Measurements from ENCODE around the gene SLC18A3. TPM values are rescaled to one million over a fixed set of nuclear protein-coding genes. Genes with fewer than 3 reads are reported as not detected.
A peak's percentile ranks its signal among the peaks of the same experiment; 100 is the strongest.

The SLC18A3 gene
- total RNA-seq, 1 experiment from 2014 or later: not detected

DNA sequence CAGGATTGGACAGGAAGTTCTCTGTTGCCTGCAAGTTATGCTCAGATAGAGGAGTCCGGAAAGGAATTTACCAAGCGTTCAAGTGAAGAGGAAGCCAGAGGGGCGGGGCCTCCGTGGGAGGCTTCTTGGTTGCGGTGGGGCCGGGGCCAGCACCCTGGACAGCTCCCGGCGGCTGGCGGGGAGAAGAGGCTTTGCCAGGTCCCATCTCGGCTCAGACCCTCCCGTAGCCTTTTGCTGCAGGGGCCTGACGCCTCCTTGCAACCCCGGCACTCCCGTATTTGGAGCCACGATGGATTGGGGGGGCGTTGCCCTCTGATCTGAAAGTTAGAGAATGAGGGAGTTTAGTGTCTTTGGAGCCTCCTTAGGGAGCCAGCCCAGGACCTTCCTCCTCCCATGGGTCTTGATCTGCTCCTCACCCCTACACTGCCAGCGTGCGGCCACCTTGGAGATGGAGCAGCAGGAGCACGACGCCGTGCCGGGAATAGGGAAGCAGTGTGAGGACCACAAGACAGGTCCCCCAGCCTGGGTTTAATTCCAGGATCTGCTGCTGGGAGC, 3.1 kb upstream of the SLC18A3 start:
- Histone ChIP-seq H3K9ac (ENCODE audit: low read length) (no peak overlapping the region), H3K79me2 (ENCODE audit: insufficient read depth, low read length) (no peaks in the 10 kb centered on the region), H3K9me2 (ENCODE audit: insufficient read depth) (no peaks in the 10 kb centered on the region), H3K27ac (ENCODE audit: low read depth, low read length) (no peak overlapping the region), H3K4me2 (ENCODE audit: low read length) (no peak overlapping the region), H3K4me1 (ENCODE audit: control insufficient read depth in 1 of 2, insufficient read depth in 2 of 2, low read length in 2 of 2) (no peaks in the 10 kb centered on the region), H3K4me3 (replicated peaks in 1 of 2; ENCODE audit: low read depth in 1 of 2, low read length in 2 of 2) (no peak overlapping the region), H2AFZ (ENCODE audit: low read depth, low read length, poor library complexity, severe bottlenecking) (no peak overlapping the region), H3K36me3 (ENCODE audit: control insufficient read depth in 1 of 2, insufficient read depth in 2 of 2, low read length in 2 of 2) (no peaks in the 10 kb centered on the region), H3K9me3 (ENCODE audit: control insufficient read depth in 1 of 2, insufficient read depth in 1 of 2, low read depth in 1 of 2, low read length in 2 of 2) (no peaks in the 10 kb centered on the region), H4K20me1 (ENCODE audit: insufficient read depth) (no peaks in the 10 kb centered on the region), H3K27me3 (ENCODE audit: insufficient read depth, low read length) (peaks cover 27% of the 10 kb centered on the region)
- TF ChIP-seq EGR1 (IDR thresholded peaks at IDR 0.05; ENCODE audit: low read depth): no peak
- TF ChIP-seq, protein P1, sequence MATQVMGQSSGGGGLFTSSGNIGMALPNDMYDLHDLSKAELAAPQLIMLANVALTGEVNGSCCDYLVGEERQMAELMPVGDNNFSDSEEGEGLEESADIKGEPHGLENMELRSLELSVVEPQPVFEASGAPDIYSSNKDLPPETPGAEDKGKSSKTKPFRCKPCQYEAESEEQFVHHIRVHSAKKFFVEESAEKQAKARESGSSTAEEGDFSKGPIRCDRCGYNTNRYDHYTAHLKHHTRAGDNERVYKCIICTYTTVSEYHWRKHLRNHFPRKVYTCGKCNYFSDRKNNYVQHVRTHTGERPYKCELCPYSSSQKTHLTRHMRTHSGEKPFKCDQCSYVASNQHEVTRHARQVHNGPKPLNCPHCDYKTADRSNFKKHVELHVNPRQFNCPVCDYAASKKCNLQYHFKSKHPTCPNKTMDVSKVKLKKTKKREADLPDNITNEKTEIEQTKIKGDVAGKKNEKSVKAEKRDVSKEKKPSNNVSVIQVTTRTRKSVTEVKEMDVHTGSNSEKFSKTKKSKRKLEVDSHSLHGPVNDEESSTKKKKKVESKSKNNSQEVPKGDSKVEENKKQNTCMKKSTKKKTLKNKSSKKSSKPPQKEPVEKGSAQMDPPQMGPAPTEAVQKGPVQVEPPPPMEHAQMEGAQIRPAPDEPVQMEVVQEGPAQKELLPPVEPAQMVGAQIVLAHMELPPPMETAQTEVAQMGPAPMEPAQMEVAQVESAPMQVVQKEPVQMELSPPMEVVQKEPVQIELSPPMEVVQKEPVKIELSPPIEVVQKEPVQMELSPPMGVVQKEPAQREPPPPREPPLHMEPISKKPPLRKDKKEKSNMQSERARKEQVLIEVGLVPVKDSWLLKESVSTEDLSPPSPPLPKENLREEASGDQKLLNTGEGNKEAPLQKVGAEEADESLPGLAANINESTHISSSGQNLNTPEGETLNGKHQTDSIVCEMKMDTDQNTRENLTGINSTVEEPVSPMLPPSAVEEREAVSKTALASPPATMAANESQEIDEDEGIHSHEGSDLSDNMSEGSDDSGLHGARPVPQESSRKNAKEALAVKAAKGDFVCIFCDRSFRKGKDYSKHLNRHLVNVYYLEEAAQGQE (IDR thresholded peaks at IDR 0.05; ENCODE audit: low read depth): peak; percentile 93
- ATAC-seq (peak; percentile 88), DNase-seq (ENCODE audit: low read depth, low spot score) (no peak)
- ChIA-PET RAD21 (ENCODE audit: low non-redundant PET in 1 of 2, low total read pairs in 2 of 2, uncharacterized antibody in 2 of 2, unreplicated experiment in 2 of 2) (no interaction called here), CTCF (no interaction called here), POLR2A (no interaction called here)
- no TSS peak for BruUV-seq (replicated peaks)
- intact Hi-C loops (cut with micrococcal nuclease): loop anchor here (5.0 kb wide), 1 partner anchor 155 kb away; the partner anchor contains the start of gene OGDHL

DNA sequence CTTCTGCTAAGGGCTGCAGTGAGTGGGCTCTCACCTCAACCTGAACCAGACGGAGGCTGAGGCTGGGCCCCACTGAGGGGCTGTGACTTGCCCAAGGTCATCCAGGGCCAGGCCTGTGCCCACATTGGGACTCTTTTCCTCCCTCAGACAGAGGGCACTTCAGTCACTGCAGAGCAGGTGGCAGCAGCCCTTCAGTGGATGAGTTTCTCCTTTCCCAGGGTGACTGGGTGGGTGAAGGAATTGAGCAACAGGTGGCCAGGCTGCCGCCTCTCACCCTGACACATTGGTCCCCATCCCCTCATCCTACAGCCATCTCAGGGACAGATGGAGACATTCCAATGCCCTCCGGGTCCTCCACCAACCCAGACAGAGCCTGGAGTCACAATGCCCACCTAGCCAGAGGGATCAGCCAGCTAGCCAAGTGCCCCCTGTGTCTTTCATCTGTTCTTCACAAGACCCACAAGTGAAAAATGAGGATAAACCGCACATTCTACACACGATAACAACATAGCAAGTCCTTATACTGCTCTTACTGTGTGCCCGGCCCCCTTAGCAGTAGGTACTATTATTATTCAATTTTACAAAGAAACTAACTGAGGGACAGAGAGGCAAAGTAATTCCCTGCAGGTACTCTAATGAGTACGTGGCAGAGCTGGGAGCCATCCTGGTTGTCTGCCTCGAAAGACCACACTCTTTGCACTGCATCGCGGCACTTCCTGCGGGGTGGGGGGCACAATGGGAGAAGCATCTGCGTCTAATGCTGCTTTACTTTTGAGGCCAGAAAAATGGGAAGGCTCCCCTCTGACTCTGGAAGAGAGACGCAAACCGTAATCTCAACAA, 1.7 kb upstream of the SLC18A3 start:
- POLR2A ChIA-PET: no interaction called here
- ATAC-seq: no peak

More for the DNA sequence above, 1.7 kb upstream of the SLC18A3 start:
- H3K4me2 ChIP-seq (ENCODE audit: low read length): no peak overlapping the region
- peaks cover 14% of the 10 kb centered on the region for H3K27me3 ChIP-seq (ENCODE audit: insufficient read depth, low read length)
- TF ChIP-seq POLR2A (IDR thresholded peaks at IDR 0.05; ENCODE audit: borderline replicate concordance, extremely low read depth, insufficient read depth, insufficient read length) (no peak), SP1 (IDR thresholded peaks at IDR 0.05; ENCODE audit: low read depth) (no peak), EGR1 (IDR thresholded peaks at IDR 0.05; ENCODE audit: low read depth) (no peak), ZFX (IDR thresholded peaks at IDR 0.05) (no peak)
- H3K4me1 ChIP-seq (ENCODE audit: control insufficient read depth in 1 of 2, insufficient read depth in 2 of 2, low read length in 2 of 2): peaks cover 0 to 3% of the 10 kb centered on the region in 2 experiments; a peak in 2 of 4 replicates
- H3K9me2 ChIP-seq (ENCODE audit: insufficient read depth): no peaks in the 10 kb centered on the region
- H3K9me3 ChIP-seq (ENCODE audit: control insufficient read depth in 1 of 2, insufficient read depth in 1 of 2, low read depth in 1 of 2, low read length in 2 of 2): no peaks in the 10 kb centered on the region
- no peaks in the 10 kb centered on the region for H4K20me1 ChIP-seq (ENCODE audit: insufficient read depth)
- no peak overlapping the region for H3K27ac ChIP-seq (ENCODE audit: low read depth, low read length)
- H2AFZ ChIP-seq (ENCODE audit: low read depth, low read length, poor library complexity, severe bottlenecking): no peak overlapping the region
- H3K4me3 ChIP-seq (replicated peaks in 1 of 2; ENCODE audit: low read depth in 1 of 2, low read length in 2 of 2): no peak overlapping the region
- ChIA-PET RAD21 (ENCODE audit: low non-redundant PET in 1 of 2, low total read pairs in 2 of 2, uncharacterized antibody in 2 of 2, unreplicated experiment in 2 of 2) (no interaction called here), CTCF (no interaction called here)
- no TSS peak for BruUV-seq (replicated peaks)
- H3K79me2 ChIP-seq (ENCODE audit: insufficient read depth, low read length): no peaks in the 10 kb centered on the region
- intact Hi-C loops (cut with micrococcal nuclease): loop anchor here (5.0 kb wide), 1 partner anchor 154 kb away; the partner anchor contains the start of gene OGDHL
- H3K9ac ChIP-seq (ENCODE audit: low read length): no peak overlapping the region
- DNase-seq (ENCODE audit: low read depth, low spot score): no peak
- H3K36me3 ChIP-seq (ENCODE audit: control insufficient read depth in 1 of 2, insufficient read depth in 2 of 2, low read length in 2 of 2): no peaks in the 10 kb centered on the region

All from HCT116 (cell line).